ENCODE measurements around the gene LTBP1. TPM values are rescaled to one million over a fixed set of nuclear protein-coding genes. Genes with fewer than 3 reads are reported as not detected.

Gene LTBP1
- total and polyA plus RNA-seq, 10 of the 15 experiments (the other 5 are each of a cell fraction or from before 2014, with no cell fraction given), result 0.01 to 0.28 (median 0.12) TPM; not detected in 2

DNA sequence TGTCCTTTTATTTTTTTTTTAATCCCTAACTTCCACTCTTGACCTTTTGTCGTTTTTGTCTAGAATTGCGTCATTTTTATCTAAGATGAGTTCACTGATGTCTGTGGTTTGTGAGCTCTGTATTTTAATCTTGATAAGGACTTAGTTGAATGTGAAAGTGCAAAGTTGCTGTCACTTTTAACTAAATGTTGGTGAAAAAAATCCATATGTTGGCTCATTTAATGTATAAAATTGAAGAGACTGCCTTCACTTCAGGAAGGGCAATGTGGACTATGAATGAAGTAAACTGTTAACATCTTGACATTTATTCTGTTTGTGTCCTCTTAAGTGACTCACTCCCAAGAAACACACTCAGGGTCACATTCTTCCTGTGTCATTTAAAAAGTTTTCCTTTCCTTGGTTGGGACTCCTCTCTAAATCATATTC is 273.1 kb downstream of the LTBP1 start:
- TF ChIP-seq, protein P1, sequence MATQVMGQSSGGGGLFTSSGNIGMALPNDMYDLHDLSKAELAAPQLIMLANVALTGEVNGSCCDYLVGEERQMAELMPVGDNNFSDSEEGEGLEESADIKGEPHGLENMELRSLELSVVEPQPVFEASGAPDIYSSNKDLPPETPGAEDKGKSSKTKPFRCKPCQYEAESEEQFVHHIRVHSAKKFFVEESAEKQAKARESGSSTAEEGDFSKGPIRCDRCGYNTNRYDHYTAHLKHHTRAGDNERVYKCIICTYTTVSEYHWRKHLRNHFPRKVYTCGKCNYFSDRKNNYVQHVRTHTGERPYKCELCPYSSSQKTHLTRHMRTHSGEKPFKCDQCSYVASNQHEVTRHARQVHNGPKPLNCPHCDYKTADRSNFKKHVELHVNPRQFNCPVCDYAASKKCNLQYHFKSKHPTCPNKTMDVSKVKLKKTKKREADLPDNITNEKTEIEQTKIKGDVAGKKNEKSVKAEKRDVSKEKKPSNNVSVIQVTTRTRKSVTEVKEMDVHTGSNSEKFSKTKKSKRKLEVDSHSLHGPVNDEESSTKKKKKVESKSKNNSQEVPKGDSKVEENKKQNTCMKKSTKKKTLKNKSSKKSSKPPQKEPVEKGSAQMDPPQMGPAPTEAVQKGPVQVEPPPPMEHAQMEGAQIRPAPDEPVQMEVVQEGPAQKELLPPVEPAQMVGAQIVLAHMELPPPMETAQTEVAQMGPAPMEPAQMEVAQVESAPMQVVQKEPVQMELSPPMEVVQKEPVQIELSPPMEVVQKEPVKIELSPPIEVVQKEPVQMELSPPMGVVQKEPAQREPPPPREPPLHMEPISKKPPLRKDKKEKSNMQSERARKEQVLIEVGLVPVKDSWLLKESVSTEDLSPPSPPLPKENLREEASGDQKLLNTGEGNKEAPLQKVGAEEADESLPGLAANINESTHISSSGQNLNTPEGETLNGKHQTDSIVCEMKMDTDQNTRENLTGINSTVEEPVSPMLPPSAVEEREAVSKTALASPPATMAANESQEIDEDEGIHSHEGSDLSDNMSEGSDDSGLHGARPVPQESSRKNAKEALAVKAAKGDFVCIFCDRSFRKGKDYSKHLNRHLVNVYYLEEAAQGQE (IDR thresholded peaks at IDR 0.05; ENCODE audit: low read depth, low read length), result no peak
- TF ChIP-seq PML (IDR thresholded peaks at IDR 0.05; ENCODE audit: low read length), result no peak
- TF ChIP-seq SIX5 (IDR thresholded peaks at IDR 0.05; ENCODE audit: low read depth, low read length, severe bottlenecking), result no peak
- no peak for TF ChIP-seq NR2C2 (IDR thresholded peaks at IDR 0.05; ENCODE audit: borderline replicate concordance, control insufficient read depth, insufficient read length, low read depth)
- no peak for TF ChIP-seq BRCA1 (IDR thresholded peaks at IDR 0.05; ENCODE audit: low read depth, low read length)
- TF ChIP-seq RB1 (IDR thresholded peaks at IDR 0.05; ENCODE audit: borderline replicate concordance), result no peak
- TF ChIP-seq RAD51 (IDR thresholded peaks at IDR 0.05), result no peak
- TF ChIP-seq, protein P2, sequence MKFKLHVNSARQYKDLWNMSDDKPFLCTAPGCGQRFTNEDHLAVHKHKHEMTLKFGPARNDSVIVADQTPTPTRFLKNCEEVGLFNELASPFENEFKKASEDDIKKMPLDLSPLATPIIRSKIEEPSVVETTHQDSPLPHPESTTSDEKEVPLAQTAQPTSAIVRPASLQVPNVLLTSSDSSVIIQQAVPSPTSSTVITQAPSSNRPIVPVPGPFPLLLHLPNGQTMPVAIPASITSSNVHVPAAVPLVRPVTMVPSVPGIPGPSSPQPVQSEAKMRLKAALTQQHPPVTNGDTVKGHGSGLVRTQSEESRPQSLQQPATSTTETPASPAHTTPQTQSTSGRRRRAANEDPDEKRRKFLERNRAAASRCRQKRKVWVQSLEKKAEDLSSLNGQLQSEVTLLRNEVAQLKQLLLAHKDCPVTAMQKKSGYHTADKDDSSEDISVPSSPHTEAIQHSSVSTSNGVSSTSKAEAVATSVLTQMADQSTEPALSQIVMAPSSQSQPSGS (IDR thresholded peaks at IDR 0.05; ENCODE audit: low read length), result no peak
- no peak for TF ChIP-seq CREM (IDR thresholded peaks at IDR 0.05; ENCODE audit: low read depth)
- TF ChIP-seq DPF2 (IDR thresholded peaks at IDR 0.05), result no peak
- no peak for TF ChIP-seq ZNF217 (IDR thresholded peaks at IDR 0.05)
- no peak for TF ChIP-seq SIN3A (IDR thresholded peaks at IDR 0.05; ENCODE audit: low read depth, low read length)
- Histone ChIP-seq H3K79me2 (ENCODE audit: control insufficient read depth, insufficient read depth, low read length) (no peaks in the 10 kb centered on the region), H2AFZ (ENCODE audit: control insufficient read depth, low read depth, low read length) (no peak overlapping the region), H3K4me2 (ENCODE audit: control insufficient read depth, insufficient read depth) (no peak overlapping the region), H3K4me3 (no peak overlapping the region), H3K4me1 (ENCODE audit: control insufficient read depth, insufficient read depth, low read length) (no peaks in the 10 kb centered on the region), H4K20me1 (ENCODE audit: control insufficient read depth, insufficient read depth) (no peaks in the 10 kb centered on the region), H3K36me3 (ENCODE audit: control insufficient read depth in 2 of 2, insufficient read depth in 2 of 2, low read length in 1 of 2) (no peaks in the 10 kb centered on the region), H3K9me3 (replicated peaks; ENCODE audit: control insufficient read depth, insufficient read depth, low read length) (no peaks in the 10 kb centered on the region), H3K27me3 (replicated peaks in 1 of 2; ENCODE audit: control insufficient read depth in 2 of 2, insufficient read depth in 2 of 2, low read length in 1 of 2) (peaks cover 0 to 8% of the 10 kb centered on the region in 2 experiments; a peak in 3 of 4 replicates), H3K27ac (ENCODE audit: control insufficient read depth, insufficient read depth) (no peak overlapping the region), H3K9ac (ENCODE audit: control insufficient read depth, insufficient read depth, low read length) (no peak overlapping the region)
- FAIRE-seq (no peak), ATAC-seq (no peak), DNase-seq (ENCODE audit: low read depth, low spot score) (no peak)
- in situ Hi-C loops (cut with MboI), result no loop called here
- intact Hi-C loops (cut with micrococcal nuclease; ENCODE audit: unreplicated experiment), result no loop called here
- SMC1A ChIA-PET (ENCODE audit: uncharacterized antibody, unreplicated experiment), result no interaction called here
- RAD21 ChIA-PET (ENCODE audit: unreplicated experiment), result no interaction called here
- CTCF ChIA-PET, result no interaction called here
- 7% methylated on average over 2 of the region's 2 CpGs for WGBS (ENCODE audit: insufficient coverage, insufficient replicate concordance, low lambda C conversion rate, missing lambda C conversion rate)
- POLR2A ChIA-PET, result no interaction called here
- BruUV-seq (replicated peaks), result no TSS peak

All from GM12878 (cell line).